ENCODE results near the gene ZNF91.
"Not testable (repeated sequence)": the region's sequence is repeated elsewhere in the genome, so short reads cannot be mapped to it uniquely, and the experiment has no call there.

The ZNF91 gene

DNA sequence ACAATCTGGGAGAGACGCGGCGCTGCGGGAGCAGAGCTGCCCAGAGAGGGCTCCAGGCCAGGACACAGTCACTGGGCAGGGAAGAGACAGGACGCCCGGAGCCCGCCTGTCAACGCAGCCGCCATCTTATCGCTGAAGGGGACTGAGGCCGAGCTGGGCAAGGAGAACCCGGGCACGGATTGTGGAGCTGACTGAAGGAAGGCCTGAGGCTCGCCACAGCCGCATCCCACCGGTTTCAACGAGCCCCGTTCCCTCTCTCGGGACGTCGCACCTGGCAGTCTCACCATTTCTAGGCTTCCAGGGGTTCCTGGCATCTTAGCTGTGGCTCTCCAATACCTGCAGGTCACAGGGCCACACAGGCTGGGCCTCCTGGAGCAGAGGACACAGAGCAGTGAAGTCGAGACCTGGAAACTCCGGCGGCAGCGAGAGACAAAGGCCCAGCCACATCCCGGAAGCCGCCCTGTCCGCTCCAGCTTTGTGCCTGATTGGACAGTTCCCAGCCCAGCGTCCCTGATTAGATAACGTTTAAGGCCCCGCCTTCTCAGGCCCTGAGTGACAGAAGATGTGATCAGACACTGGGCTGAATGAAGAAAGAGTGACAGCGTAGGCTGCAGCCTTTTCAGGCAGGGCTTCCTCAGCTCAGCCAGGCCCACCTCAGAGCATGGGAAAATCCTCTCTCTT lies at the start of gene ZNF91:
TSS of gene ZNF91 (minus strand) at position 431 of the 681 bp plus-strand sequence. CDS start at position 314, 117 bp downstream.
- DNase-seq: peak; percentile 95 to 97

- peak in 1 of 2 experiments; percentile 2 for DNase-seq
Measured at GRCh38 chr19:23440791-23441190, 45.5 kb upstream of the ZNF91 start.

DNA sequence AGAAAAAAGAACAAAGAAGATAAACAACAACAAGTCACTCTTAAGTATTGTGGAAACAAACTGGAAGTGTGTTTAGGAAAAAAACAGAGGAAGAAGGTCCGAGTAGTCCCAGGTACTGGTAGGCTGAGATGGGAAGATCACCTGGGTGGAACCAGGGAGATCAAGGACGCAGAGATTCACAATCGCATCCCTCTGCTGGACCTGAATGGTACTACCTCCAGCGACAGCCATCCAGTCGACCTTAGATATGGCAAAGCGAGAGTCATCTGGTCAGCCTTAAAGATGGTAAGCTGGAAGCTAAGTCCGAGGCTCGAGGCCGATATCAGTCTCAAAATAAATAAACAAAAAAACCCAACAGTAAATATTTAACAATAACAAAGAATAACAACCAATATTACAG lies 44.9 kb upstream of the ZNF91 start:
- DNase-seq: no peak

GRCh38 chr19:23439623-23440022 lies 44.4 kb upstream of the ZNF91 start:
- no peak for DNase-seq

GRCh38 chr19:23437901-23438300 lies 42.6 kb upstream of the ZNF91 start:
- DNase-seq: no peak

GRCh38 chr19:23436944-23437343 lies 41.7 kb upstream of the ZNF91 start:
- no peak for DNase-seq

DNA sequence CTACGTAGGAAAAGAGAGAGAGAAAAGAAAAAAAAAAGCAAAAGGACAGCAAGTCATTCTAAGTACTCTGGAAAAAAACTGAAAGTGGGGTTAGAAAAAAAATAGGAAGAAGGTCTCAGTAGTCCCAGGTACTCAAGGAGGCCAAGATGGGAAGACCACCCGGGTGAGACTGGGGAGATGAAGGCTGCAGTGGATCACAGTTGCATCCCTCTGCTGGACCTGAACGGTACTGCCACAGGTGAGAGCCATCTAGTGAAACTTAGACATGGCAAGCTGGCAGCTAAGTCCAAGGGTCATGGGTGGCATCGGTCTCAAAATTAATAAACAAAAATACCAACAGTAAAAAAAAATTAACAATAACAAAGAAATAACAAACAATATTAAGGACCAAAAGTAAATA lies 41.0 kb upstream of the ZNF91 start:
- DNase-seq: no peak

GRCh38 chr19:23420824-23421223 lies 25.6 kb upstream of the ZNF91 start:
- no peak for DNase-seq

DNA sequence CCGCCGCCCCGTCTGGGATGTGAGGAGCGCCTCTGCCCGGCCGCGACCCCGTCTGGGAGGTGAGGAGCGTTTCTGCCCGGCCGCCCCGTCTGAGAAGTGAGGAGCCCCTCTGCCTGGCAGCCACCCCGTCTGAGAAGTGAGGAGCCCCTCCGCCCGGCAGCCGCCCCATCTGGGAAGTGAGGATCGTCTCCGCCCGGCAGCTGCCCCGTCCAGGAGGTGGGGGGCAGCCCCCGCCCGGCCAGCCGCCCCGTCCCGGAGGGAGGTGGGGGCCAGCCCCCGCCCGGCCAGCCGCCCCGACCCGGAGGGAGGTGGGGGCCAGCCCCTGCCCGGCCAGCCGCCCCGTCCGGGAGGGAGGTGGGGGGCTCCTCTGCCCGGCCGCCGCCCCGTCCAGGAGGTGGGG lies 24.0 kb upstream of the ZNF91 start:
- not testable (repeated sequence) for DNase-seq

DNA sequence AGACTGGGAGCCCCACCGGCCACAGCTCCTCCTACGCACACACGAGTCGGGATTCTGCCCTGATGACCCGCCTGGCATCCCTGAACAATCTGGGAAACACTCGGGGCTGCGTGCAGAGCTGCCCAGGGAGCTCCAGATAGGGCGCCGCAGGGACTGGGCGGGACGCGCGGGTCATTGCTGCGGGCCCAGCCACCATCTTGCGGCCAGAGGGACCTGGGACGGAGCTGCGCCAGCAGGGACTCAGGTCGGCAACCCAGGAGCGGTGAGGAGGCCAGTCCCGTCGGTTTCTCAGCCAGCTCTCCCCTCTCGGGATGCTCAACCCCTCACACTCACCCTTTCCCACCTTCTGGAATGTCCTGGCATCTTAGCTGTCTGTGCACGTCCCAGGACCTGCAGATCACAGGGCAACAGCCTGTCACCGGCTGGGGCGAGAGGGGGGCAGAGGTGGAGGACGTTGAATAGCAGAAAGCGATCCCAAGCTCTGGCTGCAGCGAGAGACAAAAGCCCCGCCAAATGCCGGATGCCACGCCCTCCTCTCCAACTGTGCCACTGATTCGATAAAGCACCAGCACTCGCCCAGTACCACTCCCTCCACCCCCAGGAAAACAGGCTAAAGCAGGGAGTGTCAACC lies 20.4 kb upstream of the ZNF91 start:
- DNase-seq: no peak

DNA sequence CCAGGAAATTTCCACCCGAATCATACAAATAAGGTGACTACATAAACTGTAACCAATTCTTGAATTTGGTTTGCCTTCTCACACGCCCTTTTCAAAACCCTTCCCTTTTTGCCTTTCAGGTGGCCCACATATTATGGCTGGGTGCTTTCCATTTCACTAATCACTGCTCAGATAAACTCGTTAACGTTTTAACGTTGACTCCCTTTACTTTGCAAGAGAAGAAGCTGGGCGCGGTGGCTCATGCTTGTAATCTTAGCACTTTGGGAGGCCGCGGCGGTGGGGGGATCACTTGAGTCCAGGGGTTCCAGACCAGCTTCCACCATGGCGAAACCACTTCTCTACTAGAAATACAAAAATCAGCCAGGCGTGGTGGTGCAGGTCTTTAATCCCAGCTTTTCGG lies 19.8 kb upstream of the ZNF91 start:
- DNase-seq: no peak

- no peak for DNase-seq
Measured at GRCh38 chr19:23410155-23410554, 14.9 kb upstream of the ZNF91 start.

GRCh38 chr19:23409392-23410048 lies 14.2 kb upstream of the ZNF91 start:
- DNase-seq: no peak

- DNase-seq: no peak
Measured at GRCh38 chr19:23407616-23408133, 12.4 kb upstream of the ZNF91 start.

GRCh38 chr19:23406721-23407120 lies 11.4 kb upstream of the ZNF91 start:
- DNase-seq: no peak

- no peak for DNase-seq
Measured at GRCh38 chr19:23406091-23406490, 10.8 kb upstream of the ZNF91 start.

GRCh38 chr19:23404676-23405075 lies 9.4 kb upstream of the ZNF91 start:
- DNase-seq: no peak

GRCh38 chr19:23403581-23404324 lies 8.5 kb upstream of the ZNF91 start:
- peak in 1 of 2 experiments; percentile 5 for DNase-seq

DNA sequence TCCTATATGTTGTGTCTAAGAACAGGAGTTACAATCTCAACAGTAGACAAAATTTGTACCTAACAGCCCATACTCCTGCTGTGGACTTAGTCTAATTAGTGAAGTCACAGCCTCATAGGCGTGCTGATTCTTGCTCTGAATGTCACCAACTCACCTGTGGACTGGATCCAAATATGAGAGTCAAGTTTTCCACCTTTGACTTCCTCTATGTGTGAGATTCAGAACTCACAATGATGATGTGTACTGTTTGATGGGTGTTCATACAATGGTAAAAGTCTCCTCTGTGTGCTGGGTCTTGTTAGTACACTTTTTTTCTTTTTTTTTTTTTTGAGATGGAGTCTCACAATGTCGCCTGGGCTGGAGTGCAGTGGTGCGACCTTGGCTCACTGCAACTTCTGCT lies 7.8 kb upstream of the ZNF91 start:
- DNase-seq: no peak

- DNase-seq: no peak
Measured at GRCh38 chr19:23402388-23402787, 7.1 kb upstream of the ZNF91 start.

DNA sequence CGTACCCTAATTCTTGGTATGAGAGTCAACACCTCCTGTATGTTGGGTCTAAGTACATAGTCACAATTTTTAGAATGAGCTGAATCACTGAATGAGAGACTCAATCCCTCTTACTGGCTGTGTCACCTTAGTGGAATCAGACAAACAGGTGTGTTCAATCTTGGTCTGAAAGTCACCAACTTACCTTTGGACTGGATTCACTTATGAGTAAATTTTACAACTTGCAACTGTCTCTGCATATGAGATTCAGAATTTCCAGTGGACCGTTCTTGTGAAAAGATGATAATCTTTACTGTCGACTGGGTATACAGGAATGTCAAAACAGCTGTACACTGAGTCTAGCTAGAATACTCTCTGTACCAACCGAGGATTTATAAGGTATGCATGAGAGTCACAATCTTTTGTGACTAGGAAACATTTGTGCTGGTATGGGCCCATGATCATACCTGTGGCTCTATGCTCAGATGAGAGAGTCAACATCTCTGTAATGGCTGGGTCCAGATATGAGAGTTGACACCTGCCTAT lies 5.9 kb upstream of the ZNF91 start:
- DNase-seq: no peak

DNA sequence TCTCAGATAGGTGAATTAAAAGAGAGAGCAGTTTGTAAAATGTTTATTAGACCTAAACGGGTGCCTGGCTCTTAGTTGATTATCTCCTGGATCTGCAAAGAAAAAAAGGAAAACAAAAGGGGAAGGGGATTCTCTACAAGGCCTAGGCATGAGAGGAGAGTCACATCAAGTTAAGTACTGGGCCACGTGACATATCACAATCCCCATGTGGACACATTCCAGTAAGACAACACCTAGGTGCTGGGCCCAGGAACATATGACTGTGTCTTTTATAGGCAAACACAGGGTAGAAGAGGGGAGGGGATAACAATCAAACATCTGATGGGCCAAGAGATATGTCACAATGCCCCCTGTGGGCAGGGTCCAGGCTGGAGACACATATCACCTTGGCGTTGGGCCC lies 4.2 kb upstream of the ZNF91 start:
- no peak for DNase-seq

GRCh38 chr19:23395722-23396117 lies 449 bp upstream of the ZNF91 start:
- not testable (repeated sequence) for DNase-seq
